Loucy (cell line): ENCODE results near the gene PLCL2.

Experiments
- EZH2phosphoT487 ChIP-seq: fragments of 200-600 bp; IDR thresholded peaks from 2 replicates; pipeline ENCODE4 v1.6.1; 2018; ENCODE audit warnings: antibody characterized with exemption, mild to moderate bottlenecking, moderate library complexity, borderline replicate concordance
- TF ChIP-seq, protein P1 (sequence below): fragments of 200-600 bp; sonication (generic); conservative IDR thresholded peaks from 2 replicates; pipeline ENCODE4 v1.5.1; 2014; ENCODE audit warnings: mild to moderate bottlenecking, antibody characterized with exemption, low read length

DNA sequence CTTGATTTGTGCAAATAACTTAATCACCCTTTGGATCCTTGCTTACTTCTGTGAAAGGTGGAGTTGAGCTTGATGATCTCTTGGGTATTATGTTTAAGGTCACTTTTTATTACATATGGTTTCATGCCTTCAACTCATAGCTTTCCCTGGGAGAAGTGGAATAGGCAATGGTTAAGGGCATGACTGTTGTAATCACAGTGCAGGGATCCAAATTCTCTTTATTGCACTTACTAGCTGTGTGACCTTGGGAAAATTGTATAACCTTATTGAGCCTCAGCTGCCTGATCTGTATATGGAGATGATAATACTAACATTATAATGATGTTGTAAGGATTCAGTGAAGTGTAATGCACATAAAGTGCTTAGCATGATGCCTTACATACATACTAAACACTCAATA lies 59.1 kb downstream of the PLCL2 start:
- TF ChIP-seq, protein P1, sequence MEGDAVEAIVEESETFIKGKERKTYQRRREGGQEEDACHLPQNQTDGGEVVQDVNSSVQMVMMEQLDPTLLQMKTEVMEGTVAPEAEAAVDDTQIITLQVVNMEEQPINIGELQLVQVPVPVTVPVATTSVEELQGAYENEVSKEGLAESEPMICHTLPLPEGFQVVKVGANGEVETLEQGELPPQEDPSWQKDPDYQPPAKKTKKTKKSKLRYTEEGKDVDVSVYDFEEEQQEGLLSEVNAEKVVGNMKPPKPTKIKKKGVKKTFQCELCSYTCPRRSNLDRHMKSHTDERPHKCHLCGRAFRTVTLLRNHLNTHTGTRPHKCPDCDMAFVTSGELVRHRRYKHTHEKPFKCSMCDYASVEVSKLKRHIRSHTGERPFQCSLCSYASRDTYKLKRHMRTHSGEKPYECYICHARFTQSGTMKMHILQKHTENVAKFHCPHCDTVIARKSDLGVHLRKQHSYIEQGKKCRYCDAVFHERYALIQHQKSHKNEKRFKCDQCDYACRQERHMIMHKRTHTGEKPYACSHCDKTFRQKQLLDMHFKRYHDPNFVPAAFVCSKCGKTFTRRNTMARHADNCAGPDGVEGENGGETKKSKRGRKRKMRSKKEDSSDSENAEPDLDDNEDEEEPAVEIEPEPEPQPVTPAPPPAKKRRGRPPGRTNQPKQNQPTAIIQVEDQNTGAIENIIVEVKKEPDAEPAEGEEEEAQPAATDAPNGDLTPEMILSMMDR: no peak
- TF ChIP-seq EZH2phosphoT487: no peak
